ENCODE data around the gene GPC6.
A peak's percentile ranks its signal among the peaks of the same experiment; 100 is the strongest.

The GPC6 gene

DNA sequence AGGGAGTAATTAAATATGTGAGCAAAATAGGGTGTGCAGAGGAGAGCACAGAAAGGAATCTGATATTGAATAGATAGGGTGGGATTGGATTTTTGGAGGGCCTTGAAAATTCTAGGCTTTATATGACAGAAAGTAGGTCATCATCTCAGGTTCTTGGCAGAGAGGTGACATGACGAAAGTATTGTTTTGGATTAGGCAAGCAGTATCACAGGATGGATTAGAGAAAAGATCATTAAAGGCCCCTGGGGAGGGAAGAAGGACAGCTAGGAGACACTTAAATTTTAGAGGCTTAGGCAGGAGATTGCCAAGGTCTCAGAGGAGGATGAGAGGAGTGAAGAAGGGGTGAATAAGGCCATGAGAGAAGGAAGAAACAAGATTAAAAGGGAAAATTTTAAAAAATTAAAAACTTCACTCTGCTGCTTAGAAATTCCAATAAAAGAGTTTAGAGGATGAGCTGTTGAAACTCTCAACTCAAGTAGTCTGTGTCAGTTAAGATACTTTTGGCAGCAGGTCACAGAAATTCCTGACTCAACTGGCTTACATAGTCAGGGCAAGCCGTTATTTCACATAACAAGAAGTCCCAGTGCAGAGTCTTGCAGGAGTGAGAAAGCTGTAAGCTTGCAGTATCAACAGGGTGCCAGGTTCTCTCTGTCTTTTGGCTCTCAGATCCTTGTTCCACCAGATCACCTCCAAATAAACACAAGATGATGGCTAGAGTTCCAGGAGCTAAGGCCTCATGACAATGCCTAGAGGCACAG lies 8.8 kb downstream of the GPC6 start:
- peak; percentile 43 for DNase-seq (ENCODE audit: low read depth, low spot score)
- TF ChIP-seq, protein P1, sequence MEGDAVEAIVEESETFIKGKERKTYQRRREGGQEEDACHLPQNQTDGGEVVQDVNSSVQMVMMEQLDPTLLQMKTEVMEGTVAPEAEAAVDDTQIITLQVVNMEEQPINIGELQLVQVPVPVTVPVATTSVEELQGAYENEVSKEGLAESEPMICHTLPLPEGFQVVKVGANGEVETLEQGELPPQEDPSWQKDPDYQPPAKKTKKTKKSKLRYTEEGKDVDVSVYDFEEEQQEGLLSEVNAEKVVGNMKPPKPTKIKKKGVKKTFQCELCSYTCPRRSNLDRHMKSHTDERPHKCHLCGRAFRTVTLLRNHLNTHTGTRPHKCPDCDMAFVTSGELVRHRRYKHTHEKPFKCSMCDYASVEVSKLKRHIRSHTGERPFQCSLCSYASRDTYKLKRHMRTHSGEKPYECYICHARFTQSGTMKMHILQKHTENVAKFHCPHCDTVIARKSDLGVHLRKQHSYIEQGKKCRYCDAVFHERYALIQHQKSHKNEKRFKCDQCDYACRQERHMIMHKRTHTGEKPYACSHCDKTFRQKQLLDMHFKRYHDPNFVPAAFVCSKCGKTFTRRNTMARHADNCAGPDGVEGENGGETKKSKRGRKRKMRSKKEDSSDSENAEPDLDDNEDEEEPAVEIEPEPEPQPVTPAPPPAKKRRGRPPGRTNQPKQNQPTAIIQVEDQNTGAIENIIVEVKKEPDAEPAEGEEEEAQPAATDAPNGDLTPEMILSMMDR (IDR thresholded peaks at IDR 0.05; ENCODE audit: low read depth, low read length) = no peak
- no peak overlapping the region for H3K4me3 ChIP-seq (ENCODE audit: low read depth, low read length)
- in situ Hi-C loops (cut with HindIII; ENCODE audit: low sequenced_read_pairs) = no loop called here

DNA sequence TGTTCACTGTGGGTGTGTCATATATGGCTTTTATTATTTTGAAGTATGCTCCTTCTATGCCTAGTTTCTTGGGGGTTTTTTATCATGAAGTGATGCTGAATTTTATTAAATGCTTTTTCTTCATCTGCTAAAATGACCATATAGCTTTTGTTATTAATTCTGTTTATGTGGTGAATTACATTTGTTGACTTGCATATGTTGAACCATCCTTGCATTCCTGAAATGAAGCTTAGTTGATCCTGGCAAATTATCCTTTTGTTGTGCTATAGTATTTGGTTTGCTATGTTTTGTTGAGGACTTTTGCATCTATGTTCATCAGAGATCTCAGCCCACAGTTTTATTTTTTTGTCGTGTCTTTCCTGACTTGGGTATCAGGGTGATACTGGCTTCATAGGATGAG lies 12.1 kb downstream of the GPC6 start:
- no peak for DNase-seq (ENCODE audit: low read depth, low spot score)
- H3K4me3 ChIP-seq (ENCODE audit: low read depth, low read length) = no peak overlapping the region
- TF ChIP-seq, protein P1 (IDR thresholded peaks at IDR 0.05; ENCODE audit: low read depth, low read length) = no peak
- in situ Hi-C loops (cut with HindIII; ENCODE audit: low sequenced_read_pairs) = no loop called here

DNA sequence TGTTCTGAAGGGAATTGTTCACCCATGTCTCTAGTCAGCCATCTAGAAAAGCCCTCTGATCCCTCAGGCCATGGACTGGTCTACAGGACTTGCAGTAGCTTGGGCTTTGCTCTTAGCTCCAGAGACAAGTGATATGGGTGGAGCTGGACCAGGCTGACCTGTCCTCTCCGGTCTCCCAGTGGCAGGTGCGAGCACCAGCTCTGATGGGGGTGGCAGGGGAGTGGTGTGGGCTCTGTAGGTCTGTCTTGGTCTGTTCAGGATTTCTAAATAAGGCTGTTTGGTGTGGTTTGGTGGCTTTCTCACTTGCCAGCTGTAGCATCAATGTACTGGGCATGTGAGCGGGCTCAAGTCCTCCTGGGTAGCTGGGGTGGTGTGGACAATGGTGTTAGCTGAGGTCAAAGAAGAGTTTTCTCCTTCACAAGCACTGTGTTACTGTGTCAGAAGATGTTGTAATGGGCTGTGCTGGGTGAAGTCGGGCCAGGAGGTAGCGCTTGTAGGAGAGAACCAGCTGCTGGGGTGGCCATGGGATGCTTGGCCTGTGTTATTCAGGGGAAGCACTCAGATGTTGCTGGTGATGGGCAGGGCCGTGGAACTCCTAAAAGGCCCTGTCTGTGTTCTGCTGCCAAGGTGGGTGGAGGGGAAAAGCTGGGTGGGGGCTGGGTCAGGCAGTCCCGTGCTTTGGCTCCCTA lies 16.9 kb downstream of the GPC6 start:
- no peak overlapping the region for H3K4me3 ChIP-seq (ENCODE audit: low read depth, low read length)
- TF ChIP-seq, protein P1 (IDR thresholded peaks at IDR 0.05; ENCODE audit: low read depth, low read length) = no peak
- in situ Hi-C loops (cut with HindIII; ENCODE audit: low sequenced_read_pairs) = loop anchor here (10.0 kb wide), 1 partner anchor 801 kb away; no protein-coding TSS in a partner anchor
- DNase-seq (ENCODE audit: low read depth, low spot score) = no peak

DNA sequence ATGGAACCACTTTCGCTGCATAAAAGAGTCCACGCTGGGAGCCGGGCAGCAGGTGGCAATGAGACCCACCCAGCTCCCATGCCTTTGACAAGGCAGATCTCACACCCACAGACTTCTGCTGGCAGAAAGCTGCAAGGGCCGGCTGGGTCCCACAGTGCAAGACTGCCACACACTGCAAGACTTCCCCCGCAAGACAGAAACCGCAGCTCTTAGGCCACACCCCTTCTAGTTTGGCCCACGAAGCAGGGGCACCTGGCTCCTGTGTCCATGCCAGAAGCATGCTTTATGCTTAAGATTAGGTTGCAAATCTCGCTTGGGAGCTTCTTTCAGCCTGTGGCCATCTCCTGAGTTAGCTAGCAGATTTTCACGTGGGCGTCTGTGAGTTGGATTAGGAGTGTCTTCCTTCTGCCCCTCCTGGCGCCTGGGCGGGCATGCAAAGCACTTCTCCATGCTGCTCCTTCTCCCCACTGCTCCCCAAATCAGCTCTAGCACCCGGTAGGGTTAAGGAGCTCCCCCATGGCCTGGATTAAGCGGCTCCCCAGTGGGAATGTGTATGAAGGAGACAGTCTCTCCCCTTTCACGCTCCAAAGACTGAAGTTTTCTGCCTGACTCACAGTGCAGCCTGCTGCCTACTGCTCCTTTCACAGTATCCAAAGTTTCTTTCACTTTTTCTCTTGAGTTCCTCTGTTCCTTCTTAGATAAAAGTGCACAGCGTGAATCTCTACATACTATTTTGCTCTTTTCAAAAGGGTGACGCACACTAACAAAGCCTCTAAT lies 17.7 kb downstream of the GPC6 start:
- in situ Hi-C loops (cut with HindIII; ENCODE audit: low sequenced_read_pairs) = loop anchor here (10.0 kb wide), 1 partner anchor 800 kb away; no protein-coding TSS in a partner anchor
- peak; percentile 66 for DNase-seq (ENCODE audit: low read depth, low spot score)
- TF ChIP-seq, protein P1 (IDR thresholded peaks at IDR 0.05; ENCODE audit: low read depth, low read length) = no peak
- H3K4me3 ChIP-seq (ENCODE audit: low read depth, low read length) = peak overlapping the region; percentile 23

DNA sequence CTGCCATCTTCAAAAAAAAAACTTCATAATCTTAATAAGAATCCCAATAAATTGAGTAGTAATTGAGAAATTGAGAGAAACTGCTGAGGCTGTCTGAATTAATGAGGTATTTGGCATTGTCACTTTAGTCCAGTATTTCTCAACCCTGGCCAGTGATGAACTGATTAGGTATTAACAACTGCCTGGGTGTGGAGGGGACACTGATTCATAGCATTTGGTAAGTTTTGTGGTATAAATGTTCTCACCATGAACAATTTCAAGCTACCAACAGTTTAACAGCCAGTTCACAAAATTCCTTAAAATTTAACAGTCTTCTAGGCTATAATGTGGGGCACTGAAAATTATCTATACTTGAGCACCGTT lies 18.3 kb downstream of the GPC6 start:
- in situ Hi-C loops (cut with HindIII; ENCODE audit: low sequenced_read_pairs) = loop anchor here (10.0 kb wide), 1 partner anchor 800 kb away; no protein-coding TSS in a partner anchor
- DNase-seq (ENCODE audit: low read depth, low spot score) = peak; percentile 41
- H3K4me3 ChIP-seq (ENCODE audit: low read depth, low read length) = peak overlapping the region; percentile 23
- TF ChIP-seq, protein P1 (IDR thresholded peaks at IDR 0.05; ENCODE audit: low read depth, low read length) = no peak

DNA sequence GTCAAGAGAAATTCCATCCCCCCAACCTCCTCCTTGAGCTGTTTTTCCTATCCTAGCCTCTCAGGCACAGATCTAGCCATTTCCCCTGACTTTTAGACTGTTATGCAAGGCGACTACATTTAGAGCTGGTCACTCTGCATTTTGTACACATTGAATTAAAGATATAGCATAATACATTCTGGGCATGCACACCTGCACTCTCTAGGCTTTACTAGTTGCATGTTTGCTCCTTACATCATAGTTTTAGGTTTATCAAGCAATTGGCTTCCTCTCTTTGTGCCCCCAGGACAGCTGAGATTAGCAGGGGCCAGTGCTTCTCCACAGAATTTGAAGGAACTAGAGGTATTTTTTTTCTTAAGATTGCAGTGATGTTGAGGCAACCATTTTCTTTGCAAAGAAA lies 19.5 kb downstream of the GPC6 start:
- in situ Hi-C loops (cut with HindIII; ENCODE audit: low sequenced_read_pairs) = loop anchor here (10.0 kb wide), 1 partner anchor 799 kb away; no protein-coding TSS in a partner anchor
- TF ChIP-seq, protein P1 (IDR thresholded peaks at IDR 0.05; ENCODE audit: low read depth, low read length) = no peak
- no peak overlapping the region for H3K4me3 ChIP-seq (ENCODE audit: low read depth, low read length)
- no peak for DNase-seq (ENCODE audit: low read depth, low spot score)
